MM.1S (cell line): ENCODE measurements around the gene NAA35.

Source experiments
- DNase-seq: peaks from one replicate; pipeline ENCODE4 v3.0.0-alpha.2; 2015
- H2AFZ ChIP-seq: fragments of 300-600 bp; sonication (generic); 2 replicates; pipeline ENCODE4 v1.6.0; 2016; ENCODE audit warnings: antibody characterized with exemption, low read length
- H3F3A ChIP-seq: fragments of 300-600 bp; sonication (generic); 2 replicates; pipeline ENCODE4 v1.6.1; 2016; ENCODE audit warnings: mild to moderate bottlenecking, antibody characterized with exemption, low read length, moderate library complexity, mixed read lengths; ENCODE audit not compliant: insufficient read depth
- H3K27ac ChIP-seq: fragments of 300-600 bp; sonication (generic); 2 replicates; pipeline ENCODE4 v1.5.1; 2016; ENCODE audit warnings: mild to moderate bottlenecking, low read length
- H3K27me3 ChIP-seq: fragments of 300-600 bp; sonication (generic); replicated peaks from 2 replicates; pipeline ENCODE4 v1.6.0; 2016; ENCODE audit warnings: low read length; ENCODE audit not compliant: insufficient read depth
- H3K36me3 ChIP-seq: fragments of 300-600 bp; sonication (generic); replicated peaks from 2 replicates; pipeline ENCODE4 v1.6.1; 2016; ENCODE audit warnings: mild to moderate bottlenecking, low read length, mixed read lengths; ENCODE audit not compliant: insufficient read depth
- H3K4me1 ChIP-seq: fragments of 300-600 bp; sonication (generic); 2 replicates; pipeline ENCODE4 v1.6.1; 2016; ENCODE audit warnings: low read length, mixed read lengths
- H3K4me2 ChIP-seq: fragments of 300-600 bp; sonication (generic); 2 replicates; pipeline ENCODE4 v1.6.0; 2016; ENCODE audit warnings: low read depth, low read length
- H3K4me3 ChIP-seq: fragments of 300-600 bp; sonication (generic); 2 replicates; pipeline ENCODE4 v1.5.1; 2016; ENCODE audit warnings: low read length, mixed read lengths
- H3K79me2 ChIP-seq: fragments of 300-600 bp; sonication (generic); 2 replicates; pipeline ENCODE4 v1.6.1; 2016; ENCODE audit warnings: mixed run types, low read length, mixed read lengths
- H3K9ac ChIP-seq: fragments of 300-600 bp; sonication (generic); 2 replicates; pipeline ENCODE4 v1.6.1; 2016; ENCODE audit warnings: low read length, mixed read lengths
- H3K9me2 ChIP-seq: fragments of 300-600 bp; sonication (generic); replicated peaks from 2 replicates; pipeline ENCODE4 v1.6.1; 2016; ENCODE audit warnings: mild to moderate bottlenecking, low read length, mixed read lengths; ENCODE audit not compliant: insufficient read depth
- H3K9me3 ChIP-seq: fragments of 300-600 bp; sonication (generic); replicated peaks from 2 replicates; pipeline ENCODE4 v1.6.1; 2016; ENCODE audit warnings: mild to moderate bottlenecking, low read length, mixed read lengths; ENCODE audit not compliant: insufficient read depth
- H4K20me1 ChIP-seq: fragments of 300-600 bp; sonication (generic); 2 replicates; pipeline ENCODE4 v1.6.1; 2016; ENCODE audit warnings: mild to moderate bottlenecking, low read length, moderate library complexity, mixed read lengths; ENCODE audit not compliant: insufficient read depth
- CTCF ChIP-seq: fragments of 300-600 bp; sonication (generic); IDR thresholded peaks from 2 replicates; pipeline ENCODE4 v1.5.1; 2016; ENCODE audit warnings: antibody characterized with exemption, low read length, mixed read lengths
- EZH2 ChIP-seq: fragments of 300-600 bp; sonication (generic); optimal IDR thresholded peaks from 2 replicates; pipeline ENCODE3; 2017; ENCODE audit warnings: low read depth, mild to moderate bottlenecking, antibody characterized with exemption, low read length, mixed read lengths
- EZH2phosphoT487 ChIP-seq: fragments of 300-600 bp; sonication (generic); IDR thresholded peaks from 2 replicates; pipeline ENCODE4 v1.6.1; 2018; ENCODE audit warnings: antibody characterized with exemption, low read length

The NAA35 gene

GRCh38 chr9:86069206-86069869, 128.4 kb downstream of the NAA35 start:
- Histone ChIP-seq H3K27ac (no peak overlapping the region), H3K79me2 (peaks cover 6% of the 10 kb centered on the region; the same call in 1 of the 2 replicates), H3K36me3 (no peaks in the 10 kb centered on the region), H3F3A (no peaks in the 10 kb centered on the region), H3K4me2 (no peak overlapping the region), H3K9me3 (no peaks in the 10 kb centered on the region), H4K20me1 (no peaks in the 10 kb centered on the region), H2AFZ (no peak overlapping the region), H3K9ac (no peak overlapping the region), H3K9me2 (no peaks in the 10 kb centered on the region), H3K4me3 (no peak overlapping the region), H3K27me3 (no peaks in the 10 kb centered on the region), H3K4me1 (no peaks in the 10 kb centered on the region; the same call in 1 of the 2 replicates)
- no peak for DNase-seq
- TF ChIP-seq EZH2 (no peak), CTCF (no peak), EZH2phosphoT487 (no peak)
